ENCODE measurements around the gene CSRNP2.

Gene CSRNP2

GRCh38 chr12:51048661-51049251 lies 34.6 kb downstream of the CSRNP2 start:
- TF ChIP-seq CTCF (IDR thresholded peaks at IDR 0.05) (no peak), ZFX (IDR thresholded peaks at IDR 0.05; ENCODE audit: borderline replicate concordance) (no peak)
- peak overlapping the region; percentile 89 for H3K27ac ChIP-seq

GRCh38 chr12:51047655-51048540 lies 35.5 kb downstream of the CSRNP2 start, which contains the start of gene LETMD1:
Gene LETMD1, plus strand, starts transcription at chr12:51048327. Its CDS starts 30 bp downstream, at chr12:51048357.
- no peak for TF ChIP-seq ZFX (IDR thresholded peaks at IDR 0.05; ENCODE audit: borderline replicate concordance)
- TF ChIP-seq CTCF (IDR thresholded peaks at IDR 0.05): peak; percentile 100
- H3K27ac ChIP-seq: peak within 1 kb of the TSS; percentile 89

- H3K27ac ChIP-seq: no peak overlapping the region
Observed at GRCh38 chr12:51036279-51036678, 47.1 kb downstream of the CSRNP2 start.

GRCh38 chr12:51033457-51034089 lies 49.8 kb downstream of the CSRNP2 start:
- no peak overlapping the region for H3K27ac ChIP-seq
- TF ChIP-seq ZFX (IDR thresholded peaks at IDR 0.05; ENCODE audit: borderline replicate concordance) (no peak), CTCF (IDR thresholded peaks at IDR 0.05) (no peak)

More at GRCh38 chr12:51036279-51036678, 47.1 kb downstream of the CSRNP2 start:
- no peak for TF ChIP-seq CTCF (IDR thresholded peaks at IDR 0.05)
- TF ChIP-seq ZFX (IDR thresholded peaks at IDR 0.05; ENCODE audit: borderline replicate concordance): no peak

- TF ChIP-seq ZFX (IDR thresholded peaks at IDR 0.05; ENCODE audit: borderline replicate concordance): no peak
- no peak for TF ChIP-seq CTCF (IDR thresholded peaks at IDR 0.05)
- no peak overlapping the region for H3K27ac ChIP-seq
Observed at GRCh38 chr12:51033048-51033447, 50.3 kb downstream of the CSRNP2 start.

- TF ChIP-seq CTCF (IDR thresholded peaks at IDR 0.05) (no peak), ZFX (IDR thresholded peaks at IDR 0.05; ENCODE audit: borderline replicate concordance) (no peak)
- peak overlapping the region; percentile 97 for H3K27ac ChIP-seq
Observed at GRCh38 chr12:51028813-51029150, 54.6 kb downstream of the CSRNP2 start.

All from 22Rv1 (cell line).